GM12891 (cell line): ENCODE measurements around the gene TULP3.

ENCODE experiments used
- DNase-seq: peaks from one replicate; pipeline ENCODE4 v3.0.0; 2011; ENCODE audit warnings: low spot score; ENCODE audit not compliant: insufficient read length
- FAIRE-seq: peaks from 2 replicates; lab custom pipeline; 2011; peaks lifted over from hg19 to GRCh38; lab: Jason Lieb, UNC
- PAX5 ChIP-seq: IDR thresholded peaks from 2 replicates; pipeline ENCODE4 v1.6.1; 2011; ENCODE audit warnings: low read length, moderate library complexity, mild to moderate bottlenecking; ENCODE audit not compliant: insufficient read depth, severe bottlenecking
- POLR2A ChIP-seq: IDR thresholded peaks from 2 replicates; pipeline ENCODE4 v1.6.1; 2011; ENCODE audit warnings: low read depth, low read length, control low read depth
- POLR2AphosphoS5 ChIP-seq: IDR thresholded peaks from 2 replicates; pipeline ENCODE4 v1.6.1; 2011; ENCODE audit warnings: low read depth, low read length, control low read depth
- POU2F2 ChIP-seq: IDR thresholded peaks from 2 replicates; pipeline ENCODE4 v1.6.1; 2011; ENCODE audit warnings: low read depth, mild to moderate bottlenecking, control low read depth, low read length, moderate library complexity
- SPI1 ChIP-seq: IDR thresholded peaks from 2 replicates; pipeline ENCODE4 v1.6.1; 2011; ENCODE audit warnings: low read depth, low read length, control low read depth
- TAF1 ChIP-seq: IDR thresholded peaks from 2 replicates; pipeline ENCODE4 v1.6.1; 2011; ENCODE audit warnings: low read depth, low read length, control low read depth

Gene TULP3

GRCh38 chr12:2876431-2877046 lies 14.2 kb upstream of the TULP3 start:
- TF ChIP-seq POLR2A (0 out of 2 replicates have a peak, but pooled peaks have one; percentile 5), SPI1 (no peak), POLR2AphosphoS5 (no peak), TAF1 (no peak)
- FAIRE-seq (no peak), DNase-seq (peak; percentile 37)

GRCh38 chr12:2877047-2877952 lies 13.4 kb upstream of the TULP3 start, which contains the start of the genes FOXM1 and RHNO1:
TSS of gene FOXM1 (minus strand) at chr12:2877174. CDS start at chr12:2874478, 2,696 bp downstream.
TSS of gene RHNO1 (plus strand) at chr12:2877223. CDS start at chr12:2885367, 8,144 bp downstream.
- peak; percentile 96 for FAIRE-seq
- TF ChIP-seq PAX5 (no peak), TAF1 (peak; percentile 81), SPI1 (0 out of 2 replicates have a peak, but pooled peaks have one; percentile 0), POLR2A (peak; percentile 68; the same call in 1 of the 2 replicates), POU2F2 (0 out of 2 replicates have a peak, but pooled peaks have one; percentile 32), POLR2AphosphoS5 (peak; percentile 61; the same call in 1 of the 2 replicates)
- DNase-seq: peak; percentile 94

GRCh38 chr12:2877953-2878732 lies 12.5 kb upstream of the TULP3 start:
- FAIRE-seq (peak; percentile 41), DNase-seq (no peak)
- TF ChIP-seq POU2F2 (no peak), TAF1 (no peak), POLR2AphosphoS5 (no peak), PAX5 (no peak), POLR2A (peak; percentile 12), SPI1 (peak; percentile 83)

- FAIRE-seq: no peak
- TF ChIP-seq POLR2A (no peak), SPI1 (no peak), POLR2AphosphoS5 (no peak), TAF1 (no peak), PAX5 (no peak), POU2F2 (no peak)
- no peak for DNase-seq
These were observed 10.8 kb upstream of the TULP3 start for GRCh38 chr12:2879853-2880252.

- FAIRE-seq (no peak), DNase-seq (no peak)
- no peak for TF ChIP-seq PAX5
- TF ChIP-seq TAF1: no peak
- no peak for TF ChIP-seq POLR2A
- TF ChIP-seq POLR2AphosphoS5: no peak
- TF ChIP-seq SPI1: no peak
These were observed 5.9 kb upstream of the TULP3 start for GRCh38 chr12:2884810-2885209.

- FAIRE-seq: no peak
- TF ChIP-seq TAF1: no peak
- no peak for TF ChIP-seq SPI1
- TF ChIP-seq POU2F2: no peak
- TF ChIP-seq POLR2AphosphoS5: no peak
- TF ChIP-seq POLR2A: no peak
- no peak for TF ChIP-seq PAX5
- no peak for DNase-seq
These were observed 3.8 kb upstream of the TULP3 start for GRCh38 chr12:2886768-2887450.

GRCh38 chr12:2890001-2890387 lies 697 bp upstream of the TULP3 start:
- FAIRE-seq (no peak), DNase-seq (no peak)
- TF ChIP-seq POLR2AphosphoS5: no peak
- TF ChIP-seq SPI1: no peak
- no peak for TF ChIP-seq PAX5
- TF ChIP-seq POU2F2: no peak
- TF ChIP-seq POLR2A: no peak

GRCh38 chr12:2891240-2892053 lies 756 bp downstream of the TULP3 start:
- FAIRE-seq (no peak), DNase-seq (peak; percentile 25)
- TF ChIP-seq SPI1: no peak
- no peak for TF ChIP-seq PAX5
- no peak for TF ChIP-seq POLR2A
- TF ChIP-seq POU2F2: no peak
- no peak for TF ChIP-seq POLR2AphosphoS5
- TF ChIP-seq TAF1: no peak
